ENCODE results near the gene ATP10B. TPM values are rescaled to one million over a fixed set of nuclear protein-coding genes. Genes with fewer than 3 reads are reported as not detected.
"Not testable (repeated sequence)": the region's sequence is repeated elsewhere in the genome, so short reads cannot be mapped to it uniquely, and the experiment has no call there.

ATP10B gene
- 0.48 TPM for polyA plus RNA-seq (ENCODE audit: insufficient read length)

GRCh38 chr5:160852049-160852448, at the start of gene ATP10B:
Gene ATP10B (minus strand): TSS chr5:160852211. CDS start chr5:160688074, 164,137 bp downstream.
- no peak for DNase-seq

- no peak for DNase-seq
Observed at GRCh38 chr5:160901656-160902055, 49.6 kb upstream of the ATP10B start.

- no peak for DNase-seq
Observed at GRCh38 chr5:160899735-160900134, 47.7 kb upstream of the ATP10B start.

- DNase-seq = not testable (repeated sequence)
Observed at GRCh38 chr5:160893180-160893964, 41.4 kb upstream of the ATP10B start.

- no peak for DNase-seq
Observed at GRCh38 chr5:160887780-160888179, 35.8 kb upstream of the ATP10B start.

GRCh38 chr5:160873560-160874200, 21.7 kb upstream of the ATP10B start:
- not testable (repeated sequence) for DNase-seq

- no peak for DNase-seq
Observed at GRCh38 chr5:160869989-160870521, 18.0 kb upstream of the ATP10B start.

- DNase-seq = no peak
Observed at GRCh38 chr5:160867976-160868375, 16.0 kb upstream of the ATP10B start.

- no peak for DNase-seq
Observed at GRCh38 chr5:160851451-160851850, 560 bp downstream of the ATP10B start.

GRCh38 chr5:160850421-160850820, 1.6 kb downstream of the ATP10B start:
- DNase-seq = no peak

- DNase-seq = no peak
Observed at GRCh38 chr5:160847526-160848085, 4.4 kb downstream of the ATP10B start.

GRCh38 chr5:160846642-160847041, 5.4 kb downstream of the ATP10B start:
- no peak for DNase-seq

- no peak for DNase-seq
Observed at GRCh38 chr5:160844177-160844576, 7.8 kb downstream of the ATP10B start.

GRCh38 chr5:160843240-160843639, 8.8 kb downstream of the ATP10B start:
- DNase-seq = no peak

- no peak for DNase-seq
Observed at GRCh38 chr5:160837749-160838593, 14.0 kb downstream of the ATP10B start.

- DNase-seq = no peak
Observed at GRCh38 chr5:160837211-160837610, 14.8 kb downstream of the ATP10B start.

- no peak for DNase-seq
Observed at GRCh38 chr5:160835818-160836528, 16.0 kb downstream of the ATP10B start.

GRCh38 chr5:160835376-160835775, 16.6 kb downstream of the ATP10B start:
- no peak for DNase-seq

- no peak for DNase-seq
Observed at GRCh38 chr5:160833806-160834205, 18.2 kb downstream of the ATP10B start.

- no peak for DNase-seq
Observed at GRCh38 chr5:160831801-160832200, 20.2 kb downstream of the ATP10B start.

- DNase-seq = no peak
Observed at GRCh38 chr5:160824301-160825001, 27.6 kb downstream of the ATP10B start.

Data from hindlimb muscle (tissue), 1 donor.